ENCODE measurements around the gene MAPT.

MAPT gene

DNA sequence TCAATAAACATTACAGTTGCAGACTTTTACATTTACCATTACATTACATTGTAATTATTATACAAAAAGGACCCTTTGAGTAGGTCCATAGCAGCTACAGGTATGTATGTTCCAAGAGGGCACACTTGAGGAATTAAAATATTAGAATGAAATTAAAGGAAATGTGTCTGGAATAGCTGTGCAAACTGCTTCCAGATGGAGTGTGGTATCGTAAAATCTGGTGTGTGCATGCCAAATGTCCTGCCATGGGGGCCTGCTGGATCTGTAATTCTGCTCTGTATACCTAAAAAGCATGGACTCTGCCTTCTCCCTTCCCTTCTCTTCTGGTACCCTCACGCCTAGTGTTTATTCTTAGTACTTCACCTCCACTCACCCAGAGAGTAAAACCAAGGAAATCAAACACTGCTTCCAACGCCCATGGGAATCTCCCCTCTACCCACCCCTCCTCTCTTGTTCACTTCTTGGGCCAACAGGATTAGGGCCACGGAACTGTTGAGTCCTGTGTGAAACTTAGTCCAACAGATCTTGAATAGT lies 143.4 kb downstream of the MAPT start:
- DNase-seq = no peak

GRCh38 chr17:46038414-46038813 lies 144.1 kb downstream of the MAPT start:
- DNase-seq = no peak

- no peak for DNase-seq
Measured at GRCh38 chr17:46038937-46039336, 144.6 kb downstream of the MAPT start.

DNA sequence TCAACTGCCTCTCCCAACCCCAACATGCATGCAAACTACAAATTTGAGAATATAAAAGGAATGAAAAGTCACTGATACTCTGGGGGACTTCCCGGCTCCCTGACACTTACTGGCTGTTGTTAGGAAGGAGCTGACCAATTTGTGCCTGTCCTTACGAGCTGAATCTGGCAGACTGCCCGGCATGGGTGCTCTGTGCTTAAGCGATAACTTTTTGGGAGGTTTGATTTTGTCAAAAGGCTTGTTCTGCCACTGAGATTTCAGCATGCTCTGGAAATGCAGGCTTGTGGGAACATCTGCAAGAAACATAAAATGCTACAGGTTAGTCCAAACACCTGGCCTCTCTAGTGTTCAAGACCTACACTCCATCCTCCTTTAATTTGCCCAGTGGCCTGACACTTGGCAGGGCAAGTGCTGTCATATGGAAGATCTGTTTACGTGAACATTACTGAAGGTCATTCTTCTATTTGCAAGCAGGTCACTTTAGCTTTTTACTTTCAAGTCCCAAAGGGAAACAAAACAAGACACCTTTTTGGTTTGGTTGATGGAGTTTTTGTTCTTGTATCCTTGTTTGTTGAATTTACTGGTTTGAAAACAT lies 145.3 kb downstream of the MAPT start:
- no peak for DNase-seq

- no peak for DNase-seq
Measured at GRCh38 chr17:46042246-46042645, 147.9 kb downstream of the MAPT start.

- no peak for DNase-seq
Measured at GRCh38 chr17:46042925-46043324, 148.6 kb downstream of the MAPT start.

DNA sequence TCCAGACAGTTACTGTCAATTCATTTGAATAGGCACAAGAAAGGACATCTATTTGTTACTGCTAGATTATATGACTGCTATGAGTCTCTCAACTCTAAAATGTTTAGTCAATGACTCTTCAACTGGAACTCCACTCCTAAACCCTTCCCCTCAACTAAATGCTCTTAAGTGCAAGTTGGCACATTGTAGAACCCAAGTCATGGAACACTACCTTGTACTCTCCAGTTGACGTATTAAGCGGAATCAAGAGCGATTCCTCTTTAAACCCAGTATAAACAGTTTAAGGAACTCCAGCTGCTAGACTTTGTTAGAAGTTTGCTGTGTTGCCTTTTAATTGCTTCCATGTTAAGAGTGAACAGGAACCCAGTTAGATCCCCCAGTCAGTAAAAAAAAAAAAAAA lies 149.3 kb downstream of the MAPT start:
- DNase-seq = no peak

- peak; percentile 51 for DNase-seq
Measured at GRCh38 chr17:46044286-46044928, 150.1 kb downstream of the MAPT start.

GRCh38 chr17:46044989-46045388 lies 150.6 kb downstream of the MAPT start:
- no peak for DNase-seq

DNA sequence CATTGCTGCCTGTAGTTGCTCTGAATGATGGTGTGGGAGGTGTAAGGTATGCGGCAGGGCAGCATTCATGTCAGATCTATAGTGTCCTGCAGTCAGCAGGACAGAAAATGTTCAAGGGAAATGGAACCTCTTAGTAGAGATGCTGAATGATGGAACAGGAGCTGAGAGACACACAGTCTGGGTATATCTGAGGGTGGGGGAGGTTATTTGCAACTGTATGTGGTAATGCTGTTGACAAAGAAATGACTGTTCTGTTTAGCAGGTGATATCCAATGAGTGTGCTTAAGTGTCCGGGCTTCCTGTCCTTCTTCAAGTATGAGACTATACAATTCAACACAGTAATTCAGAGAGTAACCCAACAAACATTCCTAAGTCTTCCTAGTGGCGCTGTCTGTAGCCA lies 151.3 kb downstream of the MAPT start:
- no peak for DNase-seq

DNA sequence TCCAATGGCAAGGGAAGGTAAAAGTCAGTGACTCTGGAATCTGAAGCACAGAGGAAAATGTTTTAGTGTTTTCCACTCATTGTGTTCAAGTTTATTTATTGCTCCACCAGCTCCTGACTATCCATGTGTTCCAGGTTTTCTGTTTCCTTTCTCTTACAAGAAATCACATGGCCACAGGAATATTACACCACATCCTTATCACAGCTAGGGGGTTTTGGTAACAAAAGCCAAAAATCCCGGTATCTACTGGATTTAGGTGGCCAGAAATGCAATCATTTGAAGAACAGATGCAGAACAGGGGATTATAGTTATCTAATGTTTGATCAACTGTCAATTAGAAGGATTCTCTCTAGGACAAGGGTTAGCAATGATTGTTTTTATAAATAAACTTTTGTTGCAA lies 152.6 kb downstream of the MAPT start:
- DNase-seq = no peak

DNA sequence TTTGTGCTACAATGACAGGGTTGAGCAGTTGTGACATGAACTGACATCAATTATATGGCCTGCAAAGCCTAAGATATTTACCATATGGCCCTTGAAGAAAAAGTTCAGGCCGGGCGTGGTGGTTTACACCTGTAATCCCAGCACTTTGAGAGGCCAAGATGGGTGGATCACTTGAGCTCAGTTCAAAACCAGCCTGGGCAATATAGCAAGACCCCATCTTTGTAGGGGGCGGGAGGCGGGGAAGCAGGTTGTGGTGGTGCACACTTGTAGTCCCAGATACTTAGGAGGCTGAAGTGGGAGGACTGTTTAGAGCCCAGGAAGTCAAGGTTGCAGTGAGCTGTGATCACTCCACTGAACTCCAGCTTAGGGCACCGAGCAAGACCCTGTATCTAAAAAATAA lies 153.0 kb downstream of the MAPT start:
- DNase-seq = no peak

- no peak for DNase-seq
Measured at GRCh38 chr17:46047856-46048255, 153.5 kb downstream of the MAPT start.

- no peak for DNase-seq
Measured at GRCh38 chr17:46049656-46050055, 155.3 kb downstream of the MAPT start.

DNA sequence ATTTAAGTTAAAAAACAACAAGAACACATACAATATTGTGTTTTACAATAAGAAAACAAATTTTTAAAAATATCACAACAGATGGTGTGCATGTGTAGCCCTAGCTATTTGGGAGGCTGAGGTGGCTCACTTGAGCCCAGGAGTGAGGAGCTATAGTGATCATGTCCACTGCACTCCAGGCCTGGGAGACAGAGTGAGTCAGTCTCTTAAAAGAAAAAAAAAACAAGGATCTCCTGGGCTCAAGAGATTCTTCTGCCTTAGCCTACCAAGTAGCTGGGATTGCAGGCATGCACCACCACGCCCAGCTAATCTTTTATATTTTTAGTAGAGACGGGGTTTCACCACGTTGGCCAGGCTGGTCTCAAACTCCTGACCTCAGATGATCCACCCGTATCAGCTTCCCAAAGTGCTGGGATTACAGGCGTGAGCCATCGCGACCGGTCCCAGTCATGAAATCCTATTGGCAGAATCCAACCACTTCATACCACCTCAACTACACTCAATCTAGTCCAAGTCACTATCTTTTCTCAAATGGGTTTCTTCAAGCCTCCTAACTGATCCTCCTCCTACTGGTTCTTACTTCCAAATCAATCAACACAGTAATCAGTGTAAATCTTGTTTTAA lies 159.7 kb downstream of the MAPT start:
- DNase-seq = no peak

DNA sequence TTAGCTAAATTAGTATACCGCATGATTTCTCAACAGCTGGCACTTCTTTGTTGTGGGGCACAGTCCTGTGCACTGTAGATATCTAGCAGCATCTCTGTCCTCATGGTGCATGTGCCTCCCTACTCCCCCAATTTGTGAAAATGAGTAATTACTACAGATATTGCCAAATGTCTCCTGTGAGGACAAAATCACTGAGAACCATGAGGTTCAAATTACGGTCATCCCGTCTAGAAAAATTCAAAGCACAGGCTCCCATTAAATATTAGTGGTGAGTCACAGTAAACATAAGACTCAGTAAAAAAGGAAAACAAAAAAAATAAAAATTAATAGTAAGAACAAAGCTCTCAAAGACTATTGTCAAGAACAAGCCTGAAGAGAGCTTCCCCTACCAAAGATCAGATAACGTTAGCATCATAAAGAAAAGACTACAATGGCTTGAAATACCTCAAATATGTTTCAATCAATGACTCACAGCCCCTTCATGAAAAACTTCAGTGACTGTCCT lies 162.5 kb downstream of the MAPT start:
- no peak for DNase-seq

- DNase-seq = no peak
Measured at GRCh38 chr17:46057366-46057765, 163.0 kb downstream of the MAPT start.

DNA sequence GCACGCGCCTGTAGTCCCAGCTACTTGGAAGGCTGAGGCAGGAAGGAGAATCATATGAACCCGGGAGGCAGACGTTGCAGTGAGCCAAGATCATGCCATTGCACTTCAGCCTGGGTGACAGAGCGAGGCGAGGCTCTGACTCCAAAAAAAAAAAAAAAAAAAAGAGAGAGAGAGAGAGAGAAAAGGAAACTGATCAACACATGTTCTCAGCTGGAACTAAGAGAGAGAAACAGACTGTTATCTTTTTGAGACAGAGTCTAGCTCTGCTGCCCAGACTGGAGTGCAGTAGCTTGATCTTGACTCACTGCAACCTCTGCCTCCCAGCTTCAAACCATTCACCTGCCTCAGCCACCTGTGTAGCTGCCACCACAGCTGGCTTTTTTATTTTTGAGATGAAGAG lies 165.1 kb downstream of the MAPT start:
- no peak for DNase-seq

DNA sequence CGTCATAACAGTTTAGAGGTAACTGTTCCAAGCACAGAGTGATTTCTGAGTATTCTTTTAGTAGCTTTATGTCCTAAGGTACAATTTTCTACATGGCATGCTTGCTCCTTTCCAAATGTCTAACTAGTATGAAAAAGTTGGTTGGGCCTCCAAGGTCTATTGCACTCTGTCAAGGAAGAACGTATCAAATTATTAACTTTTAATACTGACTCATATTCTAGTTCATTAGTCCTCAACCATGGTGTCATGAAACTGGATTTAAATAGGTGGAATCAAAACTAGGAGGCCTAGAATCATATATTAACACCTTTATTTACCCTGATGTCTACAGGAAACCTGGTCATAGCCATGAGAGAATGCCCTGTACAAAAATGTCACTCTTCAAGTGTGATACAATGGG lies 166.1 kb downstream of the MAPT start:
- no peak for DNase-seq

DNA sequence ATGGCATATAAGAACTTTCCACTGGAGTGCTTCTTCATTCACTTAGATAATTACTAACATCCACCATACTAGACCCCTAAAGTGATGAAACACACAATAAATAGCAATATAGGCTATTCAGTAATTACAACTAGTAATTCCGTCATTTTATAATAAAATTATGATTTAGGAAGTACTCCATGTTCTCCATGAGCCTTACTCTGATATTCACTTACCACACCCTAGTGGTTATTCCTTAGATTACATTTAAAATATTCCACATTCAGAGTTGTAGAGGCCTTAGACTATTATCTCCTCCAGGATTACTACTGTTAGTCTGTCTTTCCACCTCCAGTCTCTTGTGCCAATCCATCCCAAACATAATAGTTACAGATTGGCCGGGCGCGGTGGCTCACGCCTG lies 167.1 kb downstream of the MAPT start:
- no peak for DNase-seq

DNA sequence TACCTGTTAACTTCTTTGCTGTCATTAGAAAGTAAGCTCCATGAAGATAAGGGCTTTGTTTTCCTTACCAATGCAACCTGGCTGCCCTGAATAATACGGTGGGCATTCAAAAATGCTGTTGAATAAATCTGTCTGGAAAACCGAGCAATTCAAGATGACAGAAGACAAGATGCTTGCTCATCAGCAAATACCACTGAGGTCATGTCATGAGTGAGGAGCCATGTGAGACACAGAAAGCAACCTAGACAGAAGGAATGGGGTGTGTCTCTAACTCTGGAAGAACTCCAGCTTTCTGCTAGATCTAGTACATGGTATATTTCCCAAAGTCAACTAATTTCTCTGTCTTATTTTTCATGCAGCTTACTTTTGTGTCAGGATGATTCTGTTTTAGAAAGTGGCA lies 168.9 kb downstream of the MAPT start:
- no peak for DNase-seq

DNA sequence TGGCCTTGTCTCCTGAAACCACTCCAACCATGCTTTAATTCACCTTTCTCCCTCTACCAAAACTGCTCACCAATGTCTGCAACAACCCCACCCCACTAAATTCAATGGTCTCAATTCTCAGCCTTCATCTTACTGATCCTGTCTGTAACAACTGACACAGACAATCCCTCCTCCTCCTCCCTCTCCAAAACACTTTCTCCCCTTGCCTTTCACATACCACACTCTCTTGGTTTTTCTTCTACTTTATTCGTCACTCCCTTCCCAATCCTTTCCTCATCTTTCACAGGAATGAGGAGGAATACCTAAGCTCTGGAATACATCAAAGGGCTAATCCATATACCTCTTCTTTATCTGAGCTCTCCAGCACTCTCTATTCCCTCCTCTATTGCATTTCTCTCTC lies 170.1 kb downstream of the MAPT start:
- no peak for DNase-seq

DNA sequence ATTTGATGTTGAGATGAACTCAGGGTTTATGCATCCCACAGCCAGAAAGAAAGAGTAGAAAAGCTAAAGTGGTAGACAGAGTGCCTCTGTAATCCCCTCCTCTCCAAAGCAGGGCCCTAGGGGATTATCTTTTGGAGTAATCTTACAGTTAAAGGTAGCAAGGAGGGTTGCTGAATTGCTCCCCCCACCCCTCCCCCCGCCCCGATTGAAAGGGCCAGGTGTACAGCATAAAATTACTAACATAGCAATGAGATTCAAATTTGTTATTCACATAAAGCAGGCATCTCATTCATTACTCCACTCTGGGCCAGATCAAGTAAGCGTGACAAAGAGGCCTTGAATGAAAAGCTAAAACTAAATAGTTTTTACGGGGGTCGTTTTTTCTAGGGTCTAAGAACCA lies 177.4 kb downstream of the MAPT start:
- DNase-seq = no peak

GRCh38 chr17:46072998-46073397 lies 178.6 kb downstream of the MAPT start:
- no peak for DNase-seq

Data from activated naive CD4-positive, alpha-beta T cell treated with Interleukin-2 at 50 U/mL for 16 hours (primary cell).